K562 (cell line): ENCODE data around the gene SH3D19. TPM values are rescaled to one million over a fixed set of nuclear protein-coding genes. Genes with fewer than 3 reads are reported as not detected.

Source experiments
- ATAC-seq: fragments of 200-7000 bp; cut with Tn5 transposase; 3 replicates; pipeline ENCODE4 v1.9.1; 2020; ENCODE audit warnings: moderate library complexity
- BruUV-seq: library from RNA; stranded (reverse); fragments of 400-500 nt; replicated peaks from 2 replicates; lab custom pipeline; 2021; lab: Mats Ljungman, UMichigan
- CTCF ChIA-PET: fragments of 300-600 bp; formaldehyde crosslinking; extraction: SDS; loops from one replicate; lab custom pipeline; 2021; ENCODE audit warnings: low intra/inter-chr PET ratio; lab: Yijun Ruan, JAX
- POLR2A ChIA-PET: fragments of 300-600, 350-650 bp; sonication (Branson Sonifier 250); formaldehyde crosslinking; extraction: SDS; loops from one replicate; lab custom pipeline; 2021; ENCODE audit warnings: antibody characterized with exemption, inconsistent platforms; lab: Yijun Ruan, JAX
- DNase-seq, 4 experiments: peaks; one replicate each; pipeline versions ENCODE4 v3.0.0 to v3.0.0-alpha.2; 2011 to 2018; ENCODE audit warnings: low spot score in 3 of 4, mixed read lengths in 3 of 4; ENCODE audit errors: extremely low read depth in 1 of 4
- FAIRE-seq: peaks from 2 replicates; lab custom pipeline; 2011; peaks lifted over from hg19 to GRCh38; lab: Jason Lieb, UNC
- H2AFZ ChIP-seq: 2 replicates; pipeline ENCODE4 v1.6.0; 2011; ENCODE audit warnings: low read depth, low read length, control low read depth, inconsistent platforms
- H3K27ac ChIP-seq: fragments of 200-600 bp; 3 replicates; pipeline ENCODE4 v1.8.0; 2011; ENCODE audit warnings: low read depth, mild to moderate bottlenecking, control low read depth, inconsistent platforms, low read length, moderate library complexity, mixed read lengths; ENCODE audit errors: extremely low read depth
- H3K27me3 ChIP-seq, 2 experiments: fragments of 300-600 bp in 1 of 2; 2 replicates in 1 of 2; 3 replicates in 1 of 2; pipeline versions ENCODE4 v1.6.0 to v1.8.0; 2011; ENCODE audit warnings: inconsistent platforms in 2 of 2, low read length in 2 of 2, mild to moderate bottlenecking in 1 of 2, mixed read lengths in 1 of 2, moderate library complexity in 1 of 2; ENCODE audit not compliant: control insufficient read depth in 2 of 2, insufficient read depth in 2 of 2
- H3K36me3 ChIP-seq: fragments of 300-600 bp; 3 replicates; pipeline ENCODE4 v1.8.0; 2011; ENCODE audit warnings: mild to moderate bottlenecking, low read length, inconsistent platforms; ENCODE audit not compliant: control insufficient read depth, insufficient read depth
- H3K4me1 ChIP-seq, 2 experiments: fragments of 200-600 bp in 1 of 2; replicated peaks in 1 of 2; 2 replicates in 1 of 2; 3 replicates in 1 of 2; pipeline versions ENCODE4 v1.5.1 to v1.8.0; 2011; ENCODE audit warnings: inconsistent platforms in 2 of 2, low read length in 2 of 2, mild to moderate bottlenecking in 1 of 2, mixed read lengths in 1 of 2, moderate library complexity in 1 of 2; ENCODE audit not compliant: control insufficient read depth in 2 of 2, insufficient read depth in 2 of 2
- H3K4me2 ChIP-seq: 2 replicates; pipeline ENCODE4 v1.6.1; 2011; ENCODE audit warnings: low read length, control low read depth, inconsistent platforms, mixed read lengths; ENCODE audit not compliant: insufficient read depth
- H3K4me3 ChIP-seq: fragments of 200-600 bp; sonication (generic), shearing (Covaris generic); 2 replicates; pipeline ENCODE4 v1.5.1; 2016; ENCODE audit warnings: control low read depth, inconsistent platforms
- H3K79me2 ChIP-seq: fragments of 200-600 bp; 3 replicates; pipeline ENCODE4 v1.8.0; 2011; ENCODE audit warnings: low read length, inconsistent platforms; ENCODE audit not compliant: control insufficient read depth, insufficient read depth
- H3K9ac ChIP-seq, 2 experiments: 2 replicates each; pipeline versions ENCODE4 v1.6.0 to v1.6.1; 2011; ENCODE audit warnings: low read depth in 2 of 2, low read length in 2 of 2, control low read depth in 1 of 2, inconsistent platforms in 1 of 2, mild to moderate bottlenecking in 1 of 2, mixed read lengths in 1 of 2; ENCODE audit not compliant: insufficient read depth in 1 of 2
- H3K9me1 ChIP-seq: one replicate; pipeline ENCODE4 v1.6.0; 2011; ENCODE audit warnings: inconsistent platforms, mild to moderate bottlenecking, low read length, moderate library complexity; ENCODE audit not compliant: control insufficient read depth, insufficient read depth
- H3K9me3 ChIP-seq: replicated peaks from 2 replicates; pipeline ENCODE4 v1.5.1; 2011; ENCODE audit warnings: low read depth, low read length, inconsistent platforms; ENCODE audit not compliant: control insufficient read depth, insufficient read depth
- H4K20me1 ChIP-seq: replicated peaks from 2 replicates; pipeline ENCODE4 v1.6.1; 2011; ENCODE audit warnings: low read length, inconsistent platforms, mixed read lengths; ENCODE audit not compliant: control insufficient read depth, insufficient read depth
- ATF1 ChIP-seq, 2 experiments: fragments of 450-650 bp in 1 of 2; IDR thresholded peaks; 2 replicates each; pipeline ENCODE4 v1.6.1; 2016; ENCODE audit warnings: missing compliant biosample characterization in 1 of 2, missing genetic modification characterization in 1 of 2
- EHMT2 ChIP-seq: fragments of 450-650 bp; IDR thresholded peaks from 2 replicates; pipeline ENCODE4 v1.6.1; 2018; ENCODE audit warnings: antibody characterized with exemption
- NFE2L1 ChIP-seq: fragments of 450-650 bp; IDR thresholded peaks from 2 replicates; pipeline ENCODE4 v1.6.1; 2016; ENCODE audit warnings: missing genetic modification characterization, low read depth, mild to moderate bottlenecking, missing compliant biosample characterization, moderate library complexity, borderline replicate concordance
- NR1H2 ChIP-seq: sonication (generic); formaldehyde crosslinking; IDR thresholded peaks from 2 replicates; pipeline ENCODE4 v1.4.0; 2020; ENCODE audit warnings: mild to moderate bottlenecking, missing genetic modification reagents
- PYGO2 ChIP-seq: fragments of 450-650 bp; IDR thresholded peaks from 2 replicates; pipeline ENCODE4 v1.6.1; 2016; ENCODE audit warnings: mild to moderate bottlenecking, missing genetic modification characterization, moderate library complexity, missing compliant biosample characterization
- TEAD4 ChIP-seq, 2 experiments: sonication (generic) in 1 of 2; formaldehyde crosslinking in 1 of 2; IDR thresholded peaks; 2 replicates each; pipeline versions ENCODE4 v1.6.1 to v1.8.0; 2012 to 2022; ENCODE audit warnings: borderline replicate concordance in 1 of 2, inconsistent platforms in 1 of 2, low read length in 1 of 2, mild to moderate bottlenecking in 1 of 2, missing genetic modification reagents in 1 of 2
- YBX1 ChIP-seq: fragments of 450-650 bp; IDR thresholded peaks from 2 replicates; pipeline ENCODE4 v1.7.1; 2016; ENCODE audit warnings: mild to moderate bottlenecking
- WGBS: fragments of 100-300 bp; shearing (Covaris generic); methylation state at CpG from one replicate; pipeline ENCODE4 v1.1.6; 2016; ENCODE audit warnings: low coverage, mixed read lengths; ENCODE audit not compliant: insufficient coverage; ENCODE audit errors: missing lambda C conversion rate; 5-methylcytosine and 5-hydroxymethylcytosine counted together
- in situ Hi-C: fragments of 300-500 bp; cut with MboI; formaldehyde crosslinking; loops from 4 replicates; pipeline ENCODE4 v1.15.0; 2018; ENCODE audit warnings: inconsistent platforms, mixed read lengths
- intact Hi-C: fragments of 100-400 bp; cut with micrococcal nuclease; formaldehyde crosslinking; loops from 2 replicates; pipeline ENCODE4 v1.14.2; 2022
- polyA plus RNA-seq, 8 experiments: library from polyadenylated mRNA; depleted of rRNA in 4 of 8; stranded (reverse) in 5 of 8; unstranded in 3 of 8; fragments of >200 nt; fragmentation: Nextera tagmentation in 2 of 8; fragmentation: Illumina TruSeq in 1 of 8; extraction: Ambion mirVana in 2 of 8; extraction: Trizol in 1 of 8; gene quantifications; 2 replicates each; pipeline versions ENCODE4 v1.2.1 to v1.2.3, GENCODE V29; 2011 to 2014; ENCODE audit warnings: inconsistent platforms in 1 of 8, missing spikeins in 1 of 8
- total RNA-seq, 7 experiments: library from RNA; depleted of rRNA in 6 of 7; stranded (reverse); fragments of >200 nt in 6 of 7; fragmentation: Illumina TruSeq in 2 of 7; extraction: Trizol in 2 of 7; gene quantifications; 2 replicates each; pipeline versions ENCODE4 v1.2.1 to v1.2.3, GENCODE V29; 2011 to 2021; ENCODE audit warnings: low replicate concordance in 1 of 7

The SH3D19 gene
- total and polyA plus RNA-seq, 9 of the 15 experiments (the other 6 are each of a cell fraction or from before 2014, with no cell fraction given), result 0.42 to 2.2 (median 1.1) TPM; not detected in 6

DNA sequence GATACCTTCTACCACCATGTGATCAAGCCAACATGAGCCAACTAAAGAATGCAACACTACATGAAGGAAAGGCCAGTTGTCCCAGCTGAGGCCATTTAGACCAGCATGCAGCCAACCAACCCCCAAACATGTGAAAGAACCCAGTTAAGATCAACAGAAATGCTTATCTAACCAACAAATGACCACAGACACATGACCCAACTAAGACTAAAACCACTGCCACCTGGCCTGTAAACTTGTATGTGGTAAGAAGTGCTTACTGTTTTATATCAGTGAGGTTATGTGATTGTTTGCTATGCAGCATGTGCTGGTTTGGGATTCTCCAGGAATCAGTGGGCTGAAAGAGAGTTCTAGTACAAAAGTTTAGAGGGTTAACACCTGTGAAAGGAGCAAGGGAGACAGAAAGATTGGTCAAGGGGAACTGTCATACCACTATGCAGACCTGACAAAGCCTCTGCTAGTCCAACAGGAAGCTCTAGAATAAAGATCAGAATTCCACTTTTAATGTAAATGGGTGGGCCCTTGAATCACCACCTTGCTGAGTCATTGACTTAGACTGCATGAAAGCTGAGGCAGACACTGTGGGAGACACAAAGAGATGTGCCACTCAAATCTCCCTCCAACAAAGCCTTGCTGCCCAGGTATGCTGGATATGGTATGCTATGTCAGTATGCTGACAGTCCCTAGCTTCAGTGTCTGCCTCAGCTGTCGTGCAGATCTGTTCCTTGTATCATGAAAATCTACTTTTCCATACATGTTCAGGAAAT, 6.1 kb upstream of the SH3D19 start:
- TF ChIP-seq ATF1 (CRISPR knock-in tag; IDR thresholded peaks at IDR 0.05), result no peak
- no peak for TF ChIP-seq ATF1 (tag; IDR thresholded peaks at IDR 0.05)
- TF ChIP-seq NR1H2 (CRISPR knock-in tag), result no peak
- no peak for TF ChIP-seq YBX1
- TF ChIP-seq NFE2L1 (tag), result no peak
- TF ChIP-seq TEAD4 (IDR thresholded peaks at IDR 0.05; ENCODE audit: low read length), result no peak
- TF ChIP-seq TEAD4 (CRISPR knock-in tag; IDR thresholded peaks at IDR 0.05; ENCODE audit: borderline replicate concordance), result no peak
- TF ChIP-seq EHMT2, result no peak
- no peak for TF ChIP-seq PYGO2 (tag)
- TF ChIP-seq, all 486 proteins: peak for 0
- in situ Hi-C loops, result no loop called here
- ATAC-seq, result no peak

More for the DNA sequence above, 6.1 kb upstream of the SH3D19 start:
- no peaks in the 10 kb centered on the region for H3K9me1 ChIP-seq
- FAIRE-seq, result no peak
- ChIA-PET POLR2A (no interaction called here), CTCF (no interaction called here)
- no peaks in the 10 kb centered on the region for H3K36me3 ChIP-seq
- DNase-seq, result no peak
- peaks cover 5 to 6% of the 10 kb centered on the region in 2 experiments; a peak in 3 of 5 replicates for H3K27me3 ChIP-seq
- H3K27ac ChIP-seq, result no peak overlapping the region
- no TSS peak for BruUV-seq
- no peaks in the 10 kb centered on the region for H3K9me3 ChIP-seq
- H3K4me1 ChIP-seq, result no peaks in the 10 kb centered on the region
- H2AFZ ChIP-seq, result no peak overlapping the region
- intact Hi-C loops, result no loop called here
- H3K4me3 ChIP-seq, result no peak overlapping the region
- no peaks in the 10 kb centered on the region for H3K79me2 ChIP-seq
- H4K20me1 ChIP-seq, result no peaks in the 10 kb centered on the region
- H3K9ac ChIP-seq, result no peak overlapping the region
- no peak overlapping the region for H3K4me2 ChIP-seq
- WGBS, result 0% methylated on average over 1 of the region's 1 CpG
